Right lobe of liver (tissue), 6 donors: ENCODE results near the gene KLK10. TPM values are rescaled to one million over a fixed set of nuclear protein-coding genes. Genes with fewer than 3 reads are reported as not detected.

Experiments
- ATAC-seq, 4 donors: fragments of 200-7000 bp; cut with Tn5 transposase; one replicate each; pipeline ENCODE4 v1.9.1; 2020; ENCODE audit warnings: mild to moderate bottlenecking in 4 of 4, moderate library complexity in 4 of 4
- DNase-seq, 3 donors: peaks; one replicate each; pipeline ENCODE4 v3.0.0-alpha.2; 2020
- H3K27ac ChIP-seq, 3 donors: fragments of 200-600 bp; one replicate each; pipeline ENCODE4 v1.8.0; 2022
- H3K27me3 ChIP-seq, 2 donors: fragments of 200-600 bp; one replicate each; pipeline ENCODE4 v1.8.0; 2022
- H3K36me3 ChIP-seq, 4 donors: fragments of 200-600 bp; sonication (generic) in 1 of 4; one replicate each; pipeline versions ENCODE4 v1.5.1 to v1.8.0; 2017 to 2022; ENCODE audit warnings: control low read depth in 1 of 4
- H3K4me1 ChIP-seq, 4 donors: fragments of 200-600 bp; sonication (generic) in 1 of 4; one replicate each; pipeline versions ENCODE4 v1.5.1 to v1.8.0; 2017 to 2022; ENCODE audit warnings: control low read depth in 1 of 4
- H3K4me3 ChIP-seq, 3 donors: fragments of 200-600 bp; one replicate each; pipeline ENCODE4 v1.8.0; 2022
- H3K9me3 ChIP-seq, 4 donors: fragments of 200-600 bp; sonication (generic) in 1 of 4; one replicate each; pipeline versions ENCODE4 v1.5.1 to v1.8.0; 2017 to 2022; ENCODE audit warnings: control low read depth in 1 of 4
- POLR2A ChIP-seq: fragments of 450-650 bp; IDR thresholded peaks from one replicate; pipeline ENCODE4 v1.6.1; 2017; ENCODE audit warnings: antibody characterized with exemption, mild to moderate bottlenecking
- WGBS: methylation state at CpG from one replicate; pipeline ENCODE4 v1.1.6; 2018; ENCODE audit warnings: low coverage, low lambda C conversion rate; ENCODE audit not compliant: insufficient coverage; ENCODE audit errors: missing lambda C conversion rate; 5-methylcytosine and 5-hydroxymethylcytosine counted together
- intact Hi-C, 2 donors: fragments of 100-400 bp; cut with DNase I; formaldehyde crosslinking; loops; one replicate each; pipeline versions ENCODE4 v1.11.2 to v1.14.1; 2022
- total RNA-seq, 6 experiments: library from RNA; depleted of rRNA in 2 of 6; stranded (reverse); fragments of >200 nt in 2 of 6; fragmentation: NEBNext Ultra II Directional in 3 of 6; extraction: Animal tissue kit (Norgen Biotek cat#: 25700) in 3 of 6; gene quantifications; one replicate each; pipeline versions ENCODE4 v1.1.0 to v1.2.4, GENCODE V29; 2016 to 2023
- TF ChIP-seq, protein P1 (sequence below), 4 donors: fragments of 200-600 bp in 3 of 4; fragments of 450-650 bp in 1 of 4; IDR thresholded peaks; one replicate each; pipeline versions ENCODE4 v1.5.1 to v1.8.0; 2016 to 2022; ENCODE audit warnings: antibody characterized with exemption in 4 of 4, mild to moderate bottlenecking in 2 of 4
- donor health status: DM: no; HTN: yes; CAD: no.
- donor health status: DM: no; HTN: no; CAD: no.
- donor health status: DM: no; HTN: no; CAD: no.
- donor health status: DM: no; HTN: yes; CAD: no.
- donor health status: DM: no; HTN: yes; CAD: no.

KLK10 gene
- total RNA-seq, 6 experiments from 2014 or later: 0.13 to 0.43 TPM; not detected in 4

DNA sequence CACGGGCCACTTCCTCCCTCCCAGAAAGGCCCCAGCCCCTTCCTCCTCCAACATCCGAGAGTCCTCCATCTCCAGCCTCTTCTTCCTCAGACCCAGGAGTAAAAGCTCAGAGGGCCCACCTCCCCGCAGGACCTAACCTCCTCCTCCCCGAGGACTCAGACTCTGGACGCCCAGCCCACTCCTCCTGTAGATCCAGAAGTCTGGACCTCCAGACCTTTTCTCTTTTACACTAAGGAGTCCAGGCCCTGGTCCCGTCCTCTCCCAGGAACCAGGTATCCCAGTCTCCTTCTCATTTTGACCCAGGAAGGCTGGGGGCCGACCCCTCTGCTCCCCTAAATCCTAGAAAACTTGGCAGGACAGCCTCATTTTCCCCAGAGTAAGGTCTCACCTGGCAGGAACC, 16.2 kb downstream of the KLK10 start:
- no peak overlapping the region for H3K4me3 ChIP-seq
- intact Hi-C loops: no loop called here
- no peak overlapping the region for H3K27ac ChIP-seq
- H3K27me3 ChIP-seq: no peaks in the 10 kb centered on the region
- no peaks in the 10 kb centered on the region for H3K36me3 ChIP-seq
- no peak for DNase-seq
- TF ChIP-seq POLR2A: no peak
- TF ChIP-seq, protein P1, sequence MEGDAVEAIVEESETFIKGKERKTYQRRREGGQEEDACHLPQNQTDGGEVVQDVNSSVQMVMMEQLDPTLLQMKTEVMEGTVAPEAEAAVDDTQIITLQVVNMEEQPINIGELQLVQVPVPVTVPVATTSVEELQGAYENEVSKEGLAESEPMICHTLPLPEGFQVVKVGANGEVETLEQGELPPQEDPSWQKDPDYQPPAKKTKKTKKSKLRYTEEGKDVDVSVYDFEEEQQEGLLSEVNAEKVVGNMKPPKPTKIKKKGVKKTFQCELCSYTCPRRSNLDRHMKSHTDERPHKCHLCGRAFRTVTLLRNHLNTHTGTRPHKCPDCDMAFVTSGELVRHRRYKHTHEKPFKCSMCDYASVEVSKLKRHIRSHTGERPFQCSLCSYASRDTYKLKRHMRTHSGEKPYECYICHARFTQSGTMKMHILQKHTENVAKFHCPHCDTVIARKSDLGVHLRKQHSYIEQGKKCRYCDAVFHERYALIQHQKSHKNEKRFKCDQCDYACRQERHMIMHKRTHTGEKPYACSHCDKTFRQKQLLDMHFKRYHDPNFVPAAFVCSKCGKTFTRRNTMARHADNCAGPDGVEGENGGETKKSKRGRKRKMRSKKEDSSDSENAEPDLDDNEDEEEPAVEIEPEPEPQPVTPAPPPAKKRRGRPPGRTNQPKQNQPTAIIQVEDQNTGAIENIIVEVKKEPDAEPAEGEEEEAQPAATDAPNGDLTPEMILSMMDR (IDR thresholded peaks at IDR 0.05): no peak
- no peaks in the 10 kb centered on the region for H3K9me3 ChIP-seq
- no peaks in the 10 kb centered on the region for H3K4me1 ChIP-seq
- WGBS: 69% methylated on average over 6 of the region's 7 CpGs
- no peak for ATAC-seq

DNA sequence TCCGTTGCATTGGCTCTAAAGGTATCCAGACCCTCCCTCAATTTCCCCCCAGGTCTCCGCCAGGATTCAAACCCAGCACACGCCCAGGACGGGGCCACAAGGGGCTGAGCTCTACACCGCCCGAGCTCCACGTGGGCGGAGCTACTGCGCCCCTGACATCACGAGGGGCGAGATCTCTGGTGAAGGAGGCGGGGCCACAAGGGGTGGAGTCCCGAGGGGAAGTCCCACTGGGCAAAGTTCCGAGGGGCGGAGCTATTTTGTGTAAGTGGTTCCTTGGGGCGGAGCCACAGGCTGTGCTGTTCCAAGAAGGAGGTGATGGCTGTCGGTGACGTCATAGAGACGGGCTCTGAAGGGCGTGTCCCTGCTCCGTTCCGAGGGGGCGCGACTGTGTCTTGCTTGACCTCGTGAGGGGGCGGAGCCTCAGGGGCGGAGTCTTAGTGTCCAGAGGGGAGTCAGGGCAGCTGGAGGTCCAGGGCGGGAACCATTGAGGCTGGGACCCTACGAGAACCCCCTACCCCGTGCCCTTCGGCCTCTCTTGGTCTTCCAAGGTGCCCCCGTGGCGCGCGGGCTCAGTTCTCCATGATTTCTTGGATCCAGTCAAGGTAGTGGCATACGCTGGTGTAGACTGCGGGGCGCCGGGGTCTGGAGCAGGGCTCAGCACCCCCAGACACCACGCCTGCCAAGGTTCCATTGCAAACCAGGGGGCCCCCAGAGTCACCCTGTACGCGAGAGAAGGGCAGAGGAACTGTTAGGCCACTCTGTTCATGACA, 16.8 kb downstream of the KLK10 start:
- Histone ChIP-seq H3K27me3 (no peaks in the 10 kb centered on the region), H3K4me1 (no peaks in the 10 kb centered on the region), H3K36me3 (no peaks in the 10 kb centered on the region), H3K4me3 (no peak overlapping the region), H3K9me3 (no peaks in the 10 kb centered on the region), H3K27ac (no peak overlapping the region)
- 25% methylated on average over 3 of the region's 42 CpGs for WGBS
- ATAC-seq: peak in 1 of 4 donors; percentile 18
- TF ChIP-seq POLR2A: no peak
- TF ChIP-seq, protein P1 (IDR thresholded peaks at IDR 0.05): no peak
- DNase-seq: no peak
- intact Hi-C loops: no loop called here

DNA sequence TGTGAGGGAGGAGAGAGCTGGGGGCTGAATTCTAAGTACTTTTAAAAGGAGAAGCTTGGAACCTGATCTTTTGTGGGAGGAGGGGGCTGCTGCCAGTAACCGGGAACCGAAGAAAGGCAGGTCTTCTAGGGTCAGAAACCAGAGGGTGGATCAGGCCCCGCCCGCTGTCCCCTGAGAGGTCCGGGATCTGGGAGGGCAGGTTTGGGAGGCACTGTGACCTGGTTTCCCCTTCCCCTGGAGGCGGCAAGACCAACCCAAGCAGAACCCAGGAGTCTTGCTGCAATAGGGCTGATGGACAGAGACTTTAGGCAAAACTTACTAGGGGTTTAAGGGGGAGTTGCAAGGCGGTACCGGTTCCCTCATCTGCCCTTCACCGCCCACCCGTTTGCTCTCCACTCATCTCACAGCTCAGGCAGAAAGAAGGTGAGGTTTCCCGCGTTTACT, 17.4 kb downstream of the KLK10 start:
- no peak for ATAC-seq
- no peak for DNase-seq
- 26% methylated on average over 9 of the region's 12 CpGs for WGBS

DNA sequence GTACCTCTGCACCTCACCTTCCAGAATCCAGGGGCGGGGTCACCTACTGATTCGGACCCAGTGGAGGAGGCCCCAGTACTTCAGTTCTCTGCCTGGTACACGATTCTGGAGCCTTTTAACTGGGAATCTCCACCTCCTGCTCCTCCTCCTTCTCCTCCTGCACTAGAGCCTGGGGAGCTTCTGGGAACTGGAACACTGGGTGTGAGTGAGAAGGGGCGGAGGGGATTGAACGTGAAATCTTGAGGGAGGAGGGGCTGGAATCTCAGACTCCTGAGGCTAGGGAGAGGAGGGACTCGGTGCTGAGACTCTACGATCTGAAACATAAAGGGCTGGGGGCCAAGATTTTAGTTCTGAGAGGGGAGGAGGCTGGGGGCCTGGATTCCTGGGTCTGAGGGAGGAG, 18.0 kb downstream of the KLK10 start, which contains the start of gene KLK8:
TSS of gene KLK8 (minus strand) at position 90 of the 400 bp plus-strand sequence. CDS start 437 bp downstream, outside the sequence.
- intact Hi-C loops: no loop called here
- no peak for ATAC-seq
- no peak within 1 kb of the TSS for H3K27ac ChIP-seq
- TF ChIP-seq, protein P1 (IDR thresholded peaks at IDR 0.05): no peak
- no peak for TF ChIP-seq POLR2A
- no peak within 1 kb of the TSS for H3K4me3 ChIP-seq
- WGBS: 22% methylated on average over 6 of the region's 7 CpGs
- no peaks in the 10 kb centered on the region for H3K4me1 ChIP-seq
- H3K9me3 ChIP-seq: no peaks in the 10 kb centered on the region
- H3K36me3 ChIP-seq: no peaks in the 10 kb centered on the region
- no peaks in the 10 kb centered on the region for H3K27me3 ChIP-seq
- no peak for DNase-seq

More for the DNA sequence above, 17.4 kb downstream of the KLK10 start:
- no peak for TF ChIP-seq POLR2A
- TF ChIP-seq, protein P1 (IDR thresholded peaks at IDR 0.05): no peak
- Histone ChIP-seq H3K27me3 (no peaks in the 10 kb centered on the region), H3K4me3 (no peak overlapping the region), H3K36me3 (no peaks in the 10 kb centered on the region), H3K4me1 (no peaks in the 10 kb centered on the region), H3K9me3 (no peaks in the 10 kb centered on the region), H3K27ac (no peak overlapping the region)
- intact Hi-C loops: no loop called here
